Neural progenitor cell (in vitro differentiated cells): ENCODE results near the gene CHST9. TPM values are rescaled to one million over a fixed set of nuclear protein-coding genes. Genes with fewer than 3 reads are reported as not detected.

Source experiments
- DNase-seq: peaks from one replicate; pipeline ENCODE4 v3.0.0-alpha.2; 2016; ENCODE audit warnings: low spot score
- H2AFZ ChIP-seq: fragments of 200-600 bp; sonication (generic); replicated peaks from 2 replicates; pipeline ENCODE4 v1.6.1; 2016; ENCODE audit warnings: antibody characterized with exemption
- H3F3A ChIP-seq: fragments of 200-600 bp; sonication (generic); 2 replicates; pipeline ENCODE4 v1.6.1; 2016; ENCODE audit warnings: antibody characterized with exemption, low read depth
- H3K27ac ChIP-seq: fragments of 200-600 bp; sonication (generic); 2 replicates; pipeline ENCODE4 v1.5.1; 2016; ENCODE audit warnings: mild to moderate bottlenecking
- H3K27me3 ChIP-seq: fragments of 200-600 bp; sonication (generic); 2 replicates; pipeline ENCODE4 v1.6.1; 2016; ENCODE audit warnings: mild to moderate bottlenecking, moderate library complexity
- H3K36me3 ChIP-seq: fragments of 200-600 bp; sonication (generic); 2 replicates; pipeline ENCODE4 v1.5.1; 2016
- H3K4me1 ChIP-seq: fragments of 200-600 bp; sonication (generic); 2 replicates; pipeline ENCODE4 v1.6.1; 2016; ENCODE audit warnings: mixed run types
- H3K4me2 ChIP-seq: fragments of 200-600 bp; sonication (generic); 2 replicates; pipeline ENCODE4 v1.6.1; 2016
- H3K4me3 ChIP-seq: fragments of 200-600 bp; sonication (generic); 2 replicates; pipeline ENCODE4 v1.5.1; 2016
- H3K79me2 ChIP-seq: fragments of 200-600 bp; sonication (generic); 2 replicates; pipeline ENCODE4 v1.6.1; 2016; ENCODE audit warnings: low read depth
- H3K9ac ChIP-seq: fragments of 200-600 bp; sonication (generic); 2 replicates; pipeline ENCODE4 v1.6.1; 2016
- H3K9me3 ChIP-seq: fragments of 200-600 bp; sonication (generic); 2 replicates; pipeline ENCODE4 v1.5.1; 2016; ENCODE audit warnings: low read depth
- H4K20me1 ChIP-seq: fragments of 200-600 bp; sonication (generic); 2 replicates; pipeline ENCODE4 v1.6.1; 2016; ENCODE audit warnings: low read depth
- H3K27ac Mint-ChIP-seq: 3 replicates; pipeline ENCODE4 v1.8.0; 2021; ENCODE audit warnings: mixed read lengths
- H3K27me3 Mint-ChIP-seq: 2 replicates; pipeline ENCODE4 v1.8.0; 2022; ENCODE audit warnings: low read depth, mild to moderate bottlenecking, inconsistent platforms, moderate library complexity, mixed read lengths; ENCODE audit not compliant: insufficient read depth
- H3K36me3 Mint-ChIP-seq: 3 replicates; pipeline ENCODE4 v1.8.0; 2021; ENCODE audit warnings: mixed read lengths
- H3K4me1 Mint-ChIP-seq: 3 replicates; pipeline ENCODE4 v1.8.0; 2021; ENCODE audit warnings: mixed read lengths
- H3K4me3 Mint-ChIP-seq: 3 replicates; pipeline ENCODE4 v1.8.0; 2021; ENCODE audit warnings: mild to moderate bottlenecking, moderate library complexity, mixed read lengths
- H3K9me3 Mint-ChIP-seq: 3 replicates; pipeline ENCODE4 v1.8.0; 2020; ENCODE audit warnings: mixed read lengths
- EZH2 ChIP-seq: fragments of 200-600 bp; sonication (generic); IDR thresholded peaks from 2 replicates; pipeline ENCODE4 v1.6.1; 2017; ENCODE audit warnings: antibody characterized with exemption, mild to moderate bottlenecking, moderate library complexity
- EZH2phosphoT487 ChIP-seq: fragments of 200-600 bp; sonication (generic); IDR thresholded peaks from 2 replicates; pipeline ENCODE4 v1.6.1; 2017; ENCODE audit warnings: antibody characterized with exemption
- total RNA-seq: library from RNA; depleted of rRNA; stranded (reverse); fragments of >200 nt; gene quantifications from 2 replicates; pipeline ENCODE4 v1.2.3, GENCODE V29; 2015; ENCODE audit warnings: low replicate concordance
- TF ChIP-seq, protein P1 (sequence below): fragments of 200-600 bp; sonication (generic); IDR thresholded peaks from 2 replicates; pipeline ENCODE4 v1.5.1; 2017; ENCODE audit warnings: antibody characterized with exemption, mild to moderate bottlenecking

CHST9 gene
- total RNA-seq, 1 donor from 2014 or later: 1.3 TPM

GRCh38 chr18:26901020-26901419 lies 284.1 kb downstream of the CHST9 start:
- no peak for DNase-seq
- no peaks in the 10 kb centered on the region for H3K27me3 ChIP-seq
- no peak overlapping the region for H2AFZ ChIP-seq
- no peaks in the 10 kb centered on the region for H3K79me2 ChIP-seq
- no peaks in the 10 kb centered on the region for H3F3A ChIP-seq
- Mint-ChIP-seq H3K36me3 (peaks cover 4% of the 10 kb centered on the region), H3K27ac (peak overlapping the region; percentile 16), H3K4me1 (no peaks in the 10 kb centered on the region), H3K27me3 (peaks cover 4% of the 10 kb centered on the region), H3K9me3 (peaks cover 26% of the 10 kb centered on the region), H3K4me3 (no peak overlapping the region)
- H3K9me3 ChIP-seq: no peaks in the 10 kb centered on the region
- H3K36me3 ChIP-seq: no peaks in the 10 kb centered on the region
- no peak overlapping the region for H3K4me3 ChIP-seq
- H3K9ac ChIP-seq: no peak overlapping the region
- H3K4me1 ChIP-seq: no peaks in the 10 kb centered on the region
- H4K20me1 ChIP-seq: no peaks in the 10 kb centered on the region
- H3K4me2 ChIP-seq: no peak overlapping the region
- TF ChIP-seq EZH2 (no peak), EZH2phosphoT487 (no peak)
- TF ChIP-seq, protein P1, sequence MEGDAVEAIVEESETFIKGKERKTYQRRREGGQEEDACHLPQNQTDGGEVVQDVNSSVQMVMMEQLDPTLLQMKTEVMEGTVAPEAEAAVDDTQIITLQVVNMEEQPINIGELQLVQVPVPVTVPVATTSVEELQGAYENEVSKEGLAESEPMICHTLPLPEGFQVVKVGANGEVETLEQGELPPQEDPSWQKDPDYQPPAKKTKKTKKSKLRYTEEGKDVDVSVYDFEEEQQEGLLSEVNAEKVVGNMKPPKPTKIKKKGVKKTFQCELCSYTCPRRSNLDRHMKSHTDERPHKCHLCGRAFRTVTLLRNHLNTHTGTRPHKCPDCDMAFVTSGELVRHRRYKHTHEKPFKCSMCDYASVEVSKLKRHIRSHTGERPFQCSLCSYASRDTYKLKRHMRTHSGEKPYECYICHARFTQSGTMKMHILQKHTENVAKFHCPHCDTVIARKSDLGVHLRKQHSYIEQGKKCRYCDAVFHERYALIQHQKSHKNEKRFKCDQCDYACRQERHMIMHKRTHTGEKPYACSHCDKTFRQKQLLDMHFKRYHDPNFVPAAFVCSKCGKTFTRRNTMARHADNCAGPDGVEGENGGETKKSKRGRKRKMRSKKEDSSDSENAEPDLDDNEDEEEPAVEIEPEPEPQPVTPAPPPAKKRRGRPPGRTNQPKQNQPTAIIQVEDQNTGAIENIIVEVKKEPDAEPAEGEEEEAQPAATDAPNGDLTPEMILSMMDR: no peak
- no peak overlapping the region for H3K27ac ChIP-seq

DNA sequence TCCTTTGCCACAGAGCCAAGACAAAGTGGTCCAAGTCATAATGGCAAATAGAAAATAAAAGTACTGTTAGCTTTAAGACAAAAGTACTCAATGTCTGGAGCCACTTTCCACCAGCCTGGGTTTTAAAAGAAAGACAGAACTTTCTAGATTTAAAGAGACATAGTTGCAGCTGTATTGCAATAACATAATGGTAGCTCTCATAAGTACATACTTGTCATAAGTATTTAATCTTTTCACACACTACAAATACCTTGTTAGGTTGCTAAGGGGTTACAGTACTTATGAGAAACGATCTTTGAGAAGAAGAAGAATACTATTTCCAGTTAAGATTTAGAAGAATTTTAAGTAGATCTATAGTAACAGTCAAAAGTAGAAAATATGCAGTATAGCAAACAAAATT lies 290.7 kb downstream of the CHST9 start:
- H3K27me3 ChIP-seq: no peaks in the 10 kb centered on the region
- H3K4me1 Mint-ChIP-seq: no peaks in the 10 kb centered on the region
- H3K27ac ChIP-seq: no peak overlapping the region
- H3K4me2 ChIP-seq: no peak overlapping the region
- no peak overlapping the region for H3K27ac Mint-ChIP-seq
- H3K4me3 ChIP-seq: no peak overlapping the region
- DNase-seq: no peak
- H4K20me1 ChIP-seq: no peaks in the 10 kb centered on the region
- peaks cover 2% of the 10 kb centered on the region for H3K27me3 Mint-ChIP-seq
- H3K4me3 Mint-ChIP-seq: no peak overlapping the region
- no peaks in the 10 kb centered on the region for H3K79me2 ChIP-seq
- peak overlapping the region; percentile 68 for H2AFZ ChIP-seq
- no peaks in the 10 kb centered on the region for H3K36me3 ChIP-seq
- H3K9me3 Mint-ChIP-seq: peaks cover 4% of the 10 kb centered on the region
- no peaks in the 10 kb centered on the region for H3K4me1 ChIP-seq
- TF ChIP-seq, protein P1: no peak
- TF ChIP-seq EZH2 (no peak), EZH2phosphoT487 (no peak)
- no peaks in the 10 kb centered on the region for H3K9me3 ChIP-seq
- H3F3A ChIP-seq: no peaks in the 10 kb centered on the region
- no peak overlapping the region for H3K9ac ChIP-seq
- H3K36me3 Mint-ChIP-seq: no peaks in the 10 kb centered on the region

DNA sequence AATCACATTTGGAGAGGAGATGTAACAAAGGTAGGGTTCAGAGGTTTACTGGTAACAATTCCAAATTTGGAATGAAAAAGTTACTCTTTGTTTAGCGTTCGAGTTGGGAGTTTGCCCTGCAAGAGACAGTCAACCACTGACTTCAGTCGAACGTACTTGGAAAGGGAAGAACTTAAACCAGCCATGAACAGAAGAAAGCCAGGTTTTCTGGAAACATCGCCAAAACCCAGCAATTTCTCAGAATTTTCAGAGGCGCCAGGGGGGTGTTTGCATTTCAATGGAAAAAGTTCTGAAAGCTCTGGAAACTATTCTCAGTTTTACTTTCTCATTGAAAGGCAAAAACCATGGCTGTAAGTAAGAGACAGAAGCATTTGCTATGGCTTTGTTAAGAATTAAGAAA lies 291.1 kb downstream of the CHST9 start:
- Histone ChIP-seq H3K27me3 (no peaks in the 10 kb centered on the region), H3F3A (no peaks in the 10 kb centered on the region), H4K20me1 (no peaks in the 10 kb centered on the region), H3K4me2 (no peak overlapping the region), H3K9ac (no peak overlapping the region), H3K36me3 (no peaks in the 10 kb centered on the region), H2AFZ (peak overlapping the region; percentile 68), H3K9me3 (no peaks in the 10 kb centered on the region), H3K4me1 (no peaks in the 10 kb centered on the region), H3K27ac (no peak overlapping the region), H3K4me3 (no peak overlapping the region), H3K79me2 (no peaks in the 10 kb centered on the region)
- H3K9me3 Mint-ChIP-seq: peaks cover 4% of the 10 kb centered on the region
- no peak for DNase-seq
- TF ChIP-seq EZH2 (no peak), EZH2phosphoT487 (no peak)
- TF ChIP-seq, protein P1: no peak
- H3K27me3 Mint-ChIP-seq: peaks cover 2% of the 10 kb centered on the region
- H3K4me1 Mint-ChIP-seq: no peaks in the 10 kb centered on the region
- H3K4me3 Mint-ChIP-seq: no peak overlapping the region
- no peaks in the 10 kb centered on the region for H3K36me3 Mint-ChIP-seq
- no peak overlapping the region for H3K27ac Mint-ChIP-seq
